GM19240 (cell line): ENCODE measurements around the gene CINP.
A peak's percentile ranks its signal among the peaks of the same experiment; 100 is the strongest.
"Not testable (repeated sequence)": the region's sequence is repeated elsewhere in the genome, so short reads cannot be mapped to it uniquely, and the experiment has no call there.

Source experiments
- DNase-seq: peaks from one replicate; pipeline ENCODE4 v3.0.0; 2011; ENCODE audit warnings: low spot score; ENCODE audit not compliant: insufficient read length

Gene CINP

GRCh38 chr14:102320671-102321455 is 41.8 kb downstream of the CINP start:
- DNase-seq: no peak

GRCh38 chr14:102320033-102320660 is 42.5 kb downstream of the CINP start:
- no peak for DNase-seq

- peak; percentile 84 for DNase-seq
These were observed 43.2 kb downstream of the CINP start, which contains the start of gene ZNF839 for GRCh38 chr14:102319351-102320032. TSS of gene ZNF839 (plus strand) at chr14:102319746. CDS start at chr14:102319766, 20 bp downstream.

GRCh38 chr14:102318781-102319276 is 43.9 kb downstream of the CINP start:
- no peak for DNase-seq

GRCh38 chr14:102317564-102318248 is 45.0 kb downstream of the CINP start:
- DNase-seq: no peak

- peak; percentile 81 for DNase-seq
These were observed 45.7 kb downstream of the CINP start for GRCh38 chr14:102316743-102317563.

DNA sequence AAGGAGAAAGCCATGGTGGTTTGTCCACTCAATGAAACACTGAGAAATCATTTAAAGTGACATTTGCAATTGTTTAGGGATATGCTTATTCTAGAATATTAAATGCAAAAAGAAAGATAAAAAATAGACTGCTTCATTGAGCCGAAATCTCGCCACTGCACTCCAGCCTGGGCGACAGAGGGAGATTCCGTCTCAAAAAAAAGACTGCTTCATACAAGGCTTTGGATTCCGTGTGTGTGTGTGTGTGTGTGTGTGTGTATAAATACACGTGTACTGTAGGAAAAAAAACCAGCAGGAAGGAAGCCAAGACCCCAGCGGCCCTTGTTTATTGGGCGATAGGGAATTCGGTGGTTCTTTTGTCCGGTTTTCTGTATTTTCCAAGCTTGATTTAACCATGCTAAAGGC is 46.4 kb downstream of the CINP start:
- DNase-seq: no peak

DNA sequence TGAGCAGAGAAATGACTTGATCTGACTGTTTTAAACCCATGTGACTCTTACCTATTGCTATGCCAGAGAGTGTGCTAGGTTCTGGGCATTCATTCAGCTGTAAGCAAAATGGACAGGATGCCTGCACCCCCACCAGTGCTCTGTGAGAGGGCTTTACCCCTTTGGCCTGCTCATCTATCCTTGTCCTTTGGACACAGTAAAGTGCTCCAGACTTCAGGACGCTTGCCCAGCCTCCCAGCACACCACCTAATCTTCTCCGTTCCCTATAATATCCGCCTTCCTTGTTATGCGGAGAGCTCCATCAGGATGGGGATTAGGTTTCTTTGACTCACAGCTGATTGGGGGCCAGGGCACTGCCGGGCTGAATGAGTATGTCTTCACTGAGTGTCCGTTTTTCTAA is 47.6 kb downstream of the CINP start:
- DNase-seq: no peak

DNA sequence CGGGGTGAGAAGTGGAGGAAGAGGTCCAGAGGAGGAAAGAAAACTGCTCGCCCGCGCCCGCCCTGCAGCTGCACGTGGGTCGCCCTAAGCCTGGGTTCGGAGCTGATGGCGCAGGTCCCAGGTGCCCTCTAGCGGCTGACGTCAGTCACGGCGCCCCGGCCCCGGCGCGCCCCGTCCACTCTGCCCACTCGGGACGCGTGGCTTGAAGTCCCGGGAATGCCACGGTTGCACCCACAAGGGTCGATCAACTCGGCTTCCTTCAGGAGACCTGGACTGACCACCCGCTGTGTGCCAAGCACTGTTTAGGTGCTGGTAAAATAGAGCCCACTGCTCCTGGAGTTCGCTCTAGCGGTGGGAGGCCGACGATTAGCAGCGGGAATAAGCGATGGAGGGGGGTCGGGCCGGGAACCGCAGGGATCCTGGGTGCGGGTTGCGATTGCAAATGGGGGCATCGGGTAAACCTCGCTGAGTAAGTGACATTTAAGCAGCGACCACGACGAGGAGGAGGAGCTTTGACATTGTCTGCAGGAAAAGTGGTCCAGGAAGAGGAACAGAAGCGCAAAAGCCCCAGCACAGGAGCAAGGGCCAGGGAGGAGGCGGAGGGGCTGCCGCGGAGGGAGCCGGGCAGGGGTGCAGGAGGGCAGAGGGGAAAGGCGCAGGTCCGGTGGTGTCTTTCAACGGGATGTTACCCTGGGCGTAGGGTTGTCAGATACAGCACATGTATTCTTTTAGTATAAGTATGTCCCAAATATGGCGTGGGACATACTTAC is 48.3 kb downstream of the CINP start:
- peak; percentile 67 for DNase-seq

- DNase-seq: peak; percentile 96
These were observed 57.8 kb downstream of the CINP start, which contains the start of gene MOK for GRCh38 chr14:102304611-102305506. TSS of gene MOK (minus strand) at chr14:102305164. CDS start at chr14:102304968, 196 bp downstream.

DNA sequence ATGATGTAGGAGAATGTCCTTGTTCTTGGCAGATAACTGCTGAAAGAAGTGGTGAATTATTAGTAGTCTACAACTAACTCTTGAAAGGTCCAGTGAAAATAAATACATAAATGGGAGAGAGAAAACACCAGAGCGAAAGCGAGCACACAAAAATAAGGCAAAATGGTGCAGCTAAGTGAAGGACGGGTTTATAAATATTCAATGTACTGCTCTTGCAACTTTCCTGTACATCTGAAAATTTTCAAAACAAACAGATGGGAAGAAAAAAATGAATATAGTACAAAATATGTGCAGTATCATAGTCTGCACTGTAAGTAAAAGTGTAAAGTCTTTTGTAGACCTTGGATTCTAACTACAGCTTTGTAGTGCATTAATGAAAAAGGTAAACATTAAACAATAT is 59.0 kb downstream of the CINP start:
- DNase-seq: no peak

- not testable (repeated sequence) for DNase-seq
These were observed 64.2 kb downstream of the CINP start for GRCh38 chr14:102298303-102299070.
